OCI-LY3 (cell line): ENCODE measurements around the gene ARHGAP29.

Experiments
- H2AFZ ChIP-seq: fragments of 200-600, 300-600 bp; shearing (Covaris generic); 2 replicates; pipeline ENCODE4 v1.6.0; 2014; ENCODE audit warnings: antibody characterized with exemption, low read depth, low read length
- H3K27ac ChIP-seq: fragments of 200-600, 300-600 bp; sonication (generic); 2 replicates; pipeline ENCODE4 v1.5.1; 2014; ENCODE audit warnings: mild to moderate bottlenecking, low read length, moderate library complexity, mixed read lengths
- H3K27me3 ChIP-seq: fragments of 200-600, 300-600 bp; sonication (generic); 2 replicates; pipeline ENCODE4 v1.6.1; 2014; ENCODE audit warnings: low read depth, low read length, mixed read lengths
- H3K36me3 ChIP-seq: fragments of 200-600, 300-600 bp; sonication (generic); replicated peaks from 2 replicates; pipeline ENCODE3; 2014; ENCODE audit warnings: low read depth, low read length, mixed read lengths
- H3K4me1 ChIP-seq: fragments of 300-600, 200-600 bp; sonication (generic); 2 replicates; pipeline ENCODE4 v1.6.1; 2014; ENCODE audit warnings: low read length, mixed read lengths
- H3K4me2 ChIP-seq: fragments of 200-600, 300-600 bp; sonication (generic); 2 replicates; pipeline ENCODE4 v1.6.1; 2014; ENCODE audit warnings: low read length, mixed read lengths
- H3K4me3 ChIP-seq: fragments of 300-600, 200-600 bp; sonication (generic); 2 replicates; pipeline ENCODE4 v1.5.1; 2014; ENCODE audit warnings: antibody characterized with exemption, mild to moderate bottlenecking, low read length, moderate library complexity
- H3K79me2 ChIP-seq: fragments of 300-600, 200-600 bp; shearing (Covaris generic); 2 replicates; pipeline ENCODE4 v1.6.1; 2014; ENCODE audit warnings: mild to moderate bottlenecking, low read length, mixed read lengths
- H3K9ac ChIP-seq: fragments of 300-600, 200-600 bp; shearing (Covaris generic); 2 replicates; pipeline ENCODE4 v1.6.0; 2014; ENCODE audit warnings: mild to moderate bottlenecking, low read length, moderate library complexity
- H3K9me3 ChIP-seq: fragments of 200-600, 300-600 bp; shearing (Covaris generic); 2 replicates; pipeline ENCODE4 v1.6.1; 2014; ENCODE audit warnings: low read length, mixed read lengths; ENCODE audit not compliant: insufficient read depth
- H4K20me1 ChIP-seq: fragments of 200-600, 300-600 bp; sonication (generic); 2 replicates; pipeline ENCODE4 v1.6.1; 2016; ENCODE audit warnings: low read length, mixed read lengths; ENCODE audit not compliant: insufficient read depth
- CTCF ChIP-seq: fragments of 200-600, 300-600 bp; sonication (generic); IDR thresholded peaks from 2 replicates; pipeline ENCODE4 v1.5.1; 2014; ENCODE audit warnings: antibody characterized with exemption, low read length, low read depth
- EZH2phosphoT487 ChIP-seq: fragments of 200-600 bp; shearing (Covaris generic); IDR thresholded peaks from 2 replicates; pipeline ENCODE4 v1.6.1; 2018; ENCODE audit warnings: antibody characterized with exemption, mixed run types, low read depth

The ARHGAP29 gene

GRCh38 chr1:94237291-94238226 lies at the start of gene ARHGAP29:
ARHGAP29 (minus strand) TSS chr1:94237584; CDS start chr1:94231611, 5,973 bp downstream.
- TF ChIP-seq EZH2phosphoT487 (no peak), CTCF (no peak)

GRCh38 chr1:94286864-94287437 lies 49.6 kb upstream of the ARHGAP29 start:
- Histone ChIP-seq H4K20me1 (no peaks in the 10 kb centered on the region), H3K4me3 (no peak overlapping the region), H3K27me3 (no peaks in the 10 kb centered on the region), H3K4me2 (no peak overlapping the region), H3K9me3 (no peaks in the 10 kb centered on the region), H3K79me2 (no peaks in the 10 kb centered on the region), H3K4me1 (no peaks in the 10 kb centered on the region), H2AFZ (no peak overlapping the region), H3K27ac (no peak overlapping the region), H3K9ac (no peak overlapping the region), H3K36me3 (no peaks in the 10 kb centered on the region)
- TF ChIP-seq CTCF (no peak), EZH2phosphoT487 (no peak)

More at GRCh38 chr1:94237291-94238226, at the start of gene ARHGAP29:
- H3K9me3 ChIP-seq: no peaks in the 10 kb centered on the region
- no peaks in the 10 kb centered on the region for H3K27me3 ChIP-seq
- H3K4me2 ChIP-seq: no peak within 1 kb of the TSS
- H3K79me2 ChIP-seq: no peaks in the 10 kb centered on the region
- no peak within 1 kb of the TSS for H3K27ac ChIP-seq
- no peaks in the 10 kb centered on the region for H3K4me1 ChIP-seq
- H3K9ac ChIP-seq: no peak within 1 kb of the TSS
- no peak within 1 kb of the TSS for H3K4me3 ChIP-seq
- no peaks in the 10 kb centered on the region for H4K20me1 ChIP-seq
- no peaks in the 10 kb centered on the region for H3K36me3 ChIP-seq
- no peak within 1 kb of the TSS for H2AFZ ChIP-seq

- H3K4me3 ChIP-seq: no peak overlapping the region
- H3K4me2 ChIP-seq: no peak overlapping the region
- H3K27ac ChIP-seq: no peak overlapping the region
- no peak overlapping the region for H2AFZ ChIP-seq
- H3K27me3 ChIP-seq: no peaks in the 10 kb centered on the region
- no peaks in the 10 kb centered on the region for H3K79me2 ChIP-seq
- H4K20me1 ChIP-seq: no peaks in the 10 kb centered on the region
- H3K9ac ChIP-seq: no peak overlapping the region
- no peaks in the 10 kb centered on the region for H3K4me1 ChIP-seq
- H3K36me3 ChIP-seq: no peaks in the 10 kb centered on the region
- H3K9me3 ChIP-seq: no peaks in the 10 kb centered on the region
- TF ChIP-seq EZH2phosphoT487 (no peak), CTCF (no peak)
Measured at GRCh38 chr1:94285031-94285654, 47.8 kb upstream of the ARHGAP29 start.

- Histone ChIP-seq H3K4me3 (no peak overlapping the region), H4K20me1 (no peaks in the 10 kb centered on the region), H3K36me3 (no peaks in the 10 kb centered on the region), H3K27ac (no peak overlapping the region), H3K9ac (no peak overlapping the region), H3K9me3 (no peaks in the 10 kb centered on the region), H3K4me1 (no peaks in the 10 kb centered on the region), H3K79me2 (no peaks in the 10 kb centered on the region), H3K4me2 (no peak overlapping the region), H3K27me3 (no peaks in the 10 kb centered on the region), H2AFZ (no peak overlapping the region)
- TF ChIP-seq CTCF (no peak), EZH2phosphoT487 (no peak)
Measured at GRCh38 chr1:94284476-94284875, 47.1 kb upstream of the ARHGAP29 start.
